Hepatocyte (in vitro differentiated cells): ENCODE measurements around the gene YBEY.

ENCODE experiments used
- EZH2 ChIP-seq: fragments of 200-600 bp; sonication (generic); IDR thresholded peaks from 2 replicates; pipeline ENCODE4 v1.6.1; 2016; ENCODE audit warnings: antibody characterized with exemption, mild to moderate bottlenecking, borderline replicate concordance
- EZH2phosphoT487 ChIP-seq: fragments of 200-600 bp; sonication (generic); IDR thresholded peaks from one replicate; pipeline ENCODE4 v1.6.1; 2018; ENCODE audit warnings: antibody characterized with exemption, mild to moderate bottlenecking, low read depth, moderate library complexity; ENCODE audit not compliant: unreplicated experiment, severe bottlenecking
- TF ChIP-seq, protein P1 (sequence below): fragments of 200-600 bp; sonication (generic); IDR thresholded peaks from 2 replicates; pipeline ENCODE4 v1.5.1; 2016; ENCODE audit warnings: antibody characterized with exemption, mild to moderate bottlenecking; ENCODE audit not compliant: poor library complexity

DNA sequence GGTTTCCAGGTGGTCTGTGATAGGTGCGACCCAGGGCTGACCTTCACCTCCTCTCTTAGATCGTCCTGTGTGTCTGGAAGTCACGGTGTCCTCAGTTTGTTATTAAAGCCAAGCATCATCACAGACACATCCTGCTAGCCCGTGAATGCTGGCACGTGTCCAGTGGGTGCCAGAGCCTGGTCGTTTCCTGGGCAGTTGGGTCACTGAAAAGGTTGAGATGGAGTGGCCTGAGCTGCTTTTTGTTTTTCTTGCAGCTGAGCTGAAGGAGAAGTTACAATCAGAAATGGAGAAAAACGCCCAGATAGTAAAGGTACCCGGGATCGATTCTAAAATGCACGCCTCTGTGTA, 61.0 kb downstream of the YBEY start:
- TF ChIP-seq, protein P1, sequence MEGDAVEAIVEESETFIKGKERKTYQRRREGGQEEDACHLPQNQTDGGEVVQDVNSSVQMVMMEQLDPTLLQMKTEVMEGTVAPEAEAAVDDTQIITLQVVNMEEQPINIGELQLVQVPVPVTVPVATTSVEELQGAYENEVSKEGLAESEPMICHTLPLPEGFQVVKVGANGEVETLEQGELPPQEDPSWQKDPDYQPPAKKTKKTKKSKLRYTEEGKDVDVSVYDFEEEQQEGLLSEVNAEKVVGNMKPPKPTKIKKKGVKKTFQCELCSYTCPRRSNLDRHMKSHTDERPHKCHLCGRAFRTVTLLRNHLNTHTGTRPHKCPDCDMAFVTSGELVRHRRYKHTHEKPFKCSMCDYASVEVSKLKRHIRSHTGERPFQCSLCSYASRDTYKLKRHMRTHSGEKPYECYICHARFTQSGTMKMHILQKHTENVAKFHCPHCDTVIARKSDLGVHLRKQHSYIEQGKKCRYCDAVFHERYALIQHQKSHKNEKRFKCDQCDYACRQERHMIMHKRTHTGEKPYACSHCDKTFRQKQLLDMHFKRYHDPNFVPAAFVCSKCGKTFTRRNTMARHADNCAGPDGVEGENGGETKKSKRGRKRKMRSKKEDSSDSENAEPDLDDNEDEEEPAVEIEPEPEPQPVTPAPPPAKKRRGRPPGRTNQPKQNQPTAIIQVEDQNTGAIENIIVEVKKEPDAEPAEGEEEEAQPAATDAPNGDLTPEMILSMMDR, result no peak
- TF ChIP-seq EZH2 (no peak), EZH2phosphoT487 (no peak)
